ENCODE measurements around the gene SH2D1B.
"Not testable (repeated sequence)": the region's sequence is repeated elsewhere in the genome, so short reads cannot be mapped to it uniquely, and the experiment has no call there.

GRCh38 chr1:162418584-162418983, 6.6 kb upstream of the SH2D1B start:
- not testable (repeated sequence) for TF ChIP-seq POLR2A, CTCF (IDR thresholded peaks at IDR 0.05)
